Adrenal gland (tissue), 5 donors: ENCODE measurements around the gene TLE6.

Experiments
- CTCF ChIP-seq, 6 experiments: fragments of 450-650 bp in 4 of 6; fragments of 200-600 bp in 2 of 6; sonication (generic) in 1 of 6; IDR thresholded peaks; 1 replicate in 5 of 6; 2 replicates in 1 of 6; pipeline versions ENCODE4 v1.5.1 to v1.8.0; 2016 to 2021; ENCODE audit warnings: antibody characterized with exemption in 6 of 6, mild to moderate bottlenecking in 2 of 6, moderate library complexity in 1 of 6
- POLR2A ChIP-seq, 2 donors: fragments of 450-650 bp; IDR thresholded peaks; one replicate each; pipeline ENCODE4 v1.6.1; 2017; ENCODE audit warnings: antibody characterized with exemption in 2 of 2, mild to moderate bottlenecking in 2 of 2, moderate library complexity in 1 of 2
- donor health status: DM: no; HTN: no; CAD: no.

- TF ChIP-seq POLR2A (IDR thresholded peaks at IDR 0.05) (no peak), CTCF (IDR thresholded peaks at IDR 0.05) (no peak)
Measured at GRCh38 chr19:2942928-2943640, 34.3 kb upstream of the TLE6 start.
